Mucosa of descending colon (tissue), 3 donors: ENCODE measurements around the gene MRPL24. TPM values are rescaled to one million over a fixed set of nuclear protein-coding genes. Genes with fewer than 3 reads are reported as not detected.

ENCODE experiments used
- ATAC-seq: fragments of 200-7000 bp; cut with Tn5 transposase; one replicate; pipeline ENCODE4 v1.9.1; 2020; ENCODE audit warnings: mild to moderate bottlenecking, moderate library complexity
- DNase-seq, 3 donors: peaks; one replicate each; pipeline ENCODE4 v3.0.0-alpha.2; 2020
- H3K36me3 ChIP-seq: fragments of 200-600 bp; one replicate; pipeline ENCODE4 v1.8.0; 2021; ENCODE audit warnings: low read depth, mild to moderate bottlenecking
- H3K4me1 ChIP-seq: fragments of 200-600 bp; one replicate; pipeline ENCODE4 v1.8.0; 2021; ENCODE audit warnings: low read depth, mild to moderate bottlenecking
- H3K4me3 ChIP-seq: fragments of 200-600 bp; one replicate; pipeline ENCODE4 v1.8.0; 2021; ENCODE audit warnings: mild to moderate bottlenecking
- H3K9me3 ChIP-seq: fragments of 200-600 bp; one replicate; pipeline ENCODE4 v1.8.0; 2021; ENCODE audit warnings: mild to moderate bottlenecking
- CTCF ChIP-seq: fragments of 200-600 bp; IDR thresholded peaks from one replicate; pipeline ENCODE4 v1.8.0; 2022; ENCODE audit warnings: antibody characterized with exemption, mild to moderate bottlenecking
- intact Hi-C, 2 donors: fragments of 100-400 bp; cut with DNase I in 1 of 2; cut with micrococcal nuclease in 1 of 2; formaldehyde crosslinking; loops; one replicate each; pipeline versions ENCODE4 v1.11.0 to v1.11.1; 2022; cut with DNase I, micrococcal nuclease
- total RNA-seq, 3 donors: library from RNA; stranded (reverse); fragmentation: NEBNext Ultra II Directional in 2 of 3; extraction: Animal tissue kit (Norgen Biotek cat#: 25700) in 2 of 3; gene quantifications; one replicate each; pipeline versions ENCODE4 v1.2.1 to v1.2.4, GENCODE V29; 2021 to 2023
- donor health status: DM: no; HTN: no; CAD: no; lungs with moderate emphysema.
- donor health status: DM: no; HTN: no; CAD: no.
- donor health status: DM: no; HTN: yes; CAD: no.

MRPL24 gene
- total RNA-seq, 3 donors from 2014 or later = 50.1 to 61.7 (median 57.6) TPM

- no peak for TF ChIP-seq CTCF
- no peaks in the 10 kb centered on the region for H3K36me3 ChIP-seq
- no peaks in the 10 kb centered on the region for H3K9me3 ChIP-seq
- intact Hi-C loops = no loop called here
- ATAC-seq = no peak
- no peak for DNase-seq
- peaks cover 19% of the 10 kb centered on the region for H3K4me1 ChIP-seq
- H3K4me3 ChIP-seq = no peak overlapping the region
These were observed 19.8 kb downstream of the MRPL24 start for GRCh38 chr1:156721131-156721530.

DNA sequence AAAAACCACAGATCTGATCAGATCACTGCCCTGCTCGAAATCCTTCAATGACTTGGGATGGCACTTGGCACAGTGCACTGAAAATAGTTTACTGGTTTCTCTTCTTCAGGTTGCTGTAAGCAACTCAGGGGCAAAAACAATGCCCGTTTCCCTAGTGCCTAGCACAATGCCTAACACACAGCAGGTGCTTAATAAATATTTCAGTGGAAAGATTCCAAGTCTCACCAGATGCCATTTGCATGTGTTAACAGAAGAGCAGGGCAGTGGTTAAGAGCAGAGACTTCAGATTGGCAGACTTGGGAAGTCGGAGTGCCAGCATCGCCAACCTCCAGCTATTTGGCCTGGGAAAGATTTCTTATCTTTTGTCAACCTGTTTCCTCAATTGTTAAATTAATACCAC is 23.5 kb downstream of the MRPL24 start:
- Histone ChIP-seq H3K4me3 (no peak overlapping the region), H3K36me3 (no peaks in the 10 kb centered on the region), H3K4me1 (no peaks in the 10 kb centered on the region), H3K9me3 (no peaks in the 10 kb centered on the region)
- no peak for ATAC-seq
- no peak for TF ChIP-seq CTCF
- intact Hi-C loops = no loop called here
- DNase-seq = no peak

DNA sequence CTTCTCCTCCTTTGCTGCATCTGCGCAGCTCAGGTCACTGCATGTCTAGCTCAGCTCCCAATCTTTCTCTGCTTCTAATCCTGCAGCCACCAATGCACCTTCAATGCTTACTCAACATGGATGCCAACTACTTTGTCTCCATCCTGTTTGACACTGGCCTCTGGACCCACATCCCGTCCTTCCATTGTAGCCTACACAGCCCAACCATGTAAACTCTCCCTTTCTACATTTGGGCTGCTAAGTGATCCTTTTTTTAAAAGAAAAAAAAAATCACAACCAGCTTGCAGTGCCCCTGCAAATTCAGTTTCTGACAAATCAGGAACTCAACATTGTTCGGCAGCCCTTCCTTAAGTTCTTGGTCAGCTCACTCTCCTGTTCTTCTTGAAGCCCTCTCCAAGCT is 26.1 kb downstream of the MRPL24 start:
- H3K4me1 ChIP-seq = no peaks in the 10 kb centered on the region
- no peak for DNase-seq
- no peak for ATAC-seq
- H3K4me3 ChIP-seq = no peak overlapping the region
- H3K36me3 ChIP-seq = no peaks in the 10 kb centered on the region
- intact Hi-C loops = no loop called here
- TF ChIP-seq CTCF = no peak
- no peaks in the 10 kb centered on the region for H3K9me3 ChIP-seq

DNA sequence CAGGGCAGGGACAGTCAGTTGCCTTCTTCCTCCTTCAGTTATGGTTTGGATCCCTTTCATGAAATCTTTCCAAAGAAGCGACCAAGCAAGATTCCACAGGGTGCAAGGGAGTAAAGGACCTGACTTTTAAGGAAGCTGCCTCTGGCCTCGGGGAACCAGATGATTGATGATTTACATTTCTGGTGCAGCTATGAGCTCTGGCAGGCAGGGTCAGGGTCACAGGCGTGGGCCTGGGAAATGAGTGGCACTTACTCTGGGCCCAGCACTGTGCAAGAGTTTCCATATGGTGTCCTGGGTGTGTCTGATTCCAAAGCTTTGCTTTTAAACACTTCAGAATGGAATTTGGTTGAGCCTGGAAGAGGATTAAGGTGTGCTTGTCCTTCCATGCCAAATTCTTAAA is 28.3 kb downstream of the MRPL24 start:
- TF ChIP-seq CTCF = no peak
- no peak for DNase-seq
- intact Hi-C loops = no loop called here
- H3K4me1 ChIP-seq = peaks cover 2% of the 10 kb centered on the region
- no peak overlapping the region for H3K4me3 ChIP-seq
- ATAC-seq = no peak
- no peaks in the 10 kb centered on the region for H3K9me3 ChIP-seq
- H3K36me3 ChIP-seq = no peaks in the 10 kb centered on the region

- DNase-seq (no peak), ATAC-seq (no peak)
- no peak for TF ChIP-seq CTCF
- H3K36me3 ChIP-seq = no peaks in the 10 kb centered on the region
- H3K4me3 ChIP-seq = no peak overlapping the region
- intact Hi-C loops = no loop called here
- peaks cover 8% of the 10 kb centered on the region for H3K4me1 ChIP-seq
- H3K9me3 ChIP-seq = no peaks in the 10 kb centered on the region
These were observed 29.7 kb downstream of the MRPL24 start for GRCh38 chr1:156711011-156711817.
